Measurements from ENCODE around the gene SLC25A39. TPM values are rescaled to one million over a fixed set of nuclear protein-coding genes. Genes with fewer than 3 reads are reported as not detected.
A peak's percentile ranks its signal among the peaks of the same experiment; 100 is the strongest.
"Not testable (repeated sequence)": the region's sequence is repeated elsewhere in the genome, so short reads cannot be mapped to it uniquely, and the experiment has no call there.

SLC25A39 gene
- polyA plus RNA-seq, 4 donors = 94.9 to 124 (median 97.8) TPM

DNA sequence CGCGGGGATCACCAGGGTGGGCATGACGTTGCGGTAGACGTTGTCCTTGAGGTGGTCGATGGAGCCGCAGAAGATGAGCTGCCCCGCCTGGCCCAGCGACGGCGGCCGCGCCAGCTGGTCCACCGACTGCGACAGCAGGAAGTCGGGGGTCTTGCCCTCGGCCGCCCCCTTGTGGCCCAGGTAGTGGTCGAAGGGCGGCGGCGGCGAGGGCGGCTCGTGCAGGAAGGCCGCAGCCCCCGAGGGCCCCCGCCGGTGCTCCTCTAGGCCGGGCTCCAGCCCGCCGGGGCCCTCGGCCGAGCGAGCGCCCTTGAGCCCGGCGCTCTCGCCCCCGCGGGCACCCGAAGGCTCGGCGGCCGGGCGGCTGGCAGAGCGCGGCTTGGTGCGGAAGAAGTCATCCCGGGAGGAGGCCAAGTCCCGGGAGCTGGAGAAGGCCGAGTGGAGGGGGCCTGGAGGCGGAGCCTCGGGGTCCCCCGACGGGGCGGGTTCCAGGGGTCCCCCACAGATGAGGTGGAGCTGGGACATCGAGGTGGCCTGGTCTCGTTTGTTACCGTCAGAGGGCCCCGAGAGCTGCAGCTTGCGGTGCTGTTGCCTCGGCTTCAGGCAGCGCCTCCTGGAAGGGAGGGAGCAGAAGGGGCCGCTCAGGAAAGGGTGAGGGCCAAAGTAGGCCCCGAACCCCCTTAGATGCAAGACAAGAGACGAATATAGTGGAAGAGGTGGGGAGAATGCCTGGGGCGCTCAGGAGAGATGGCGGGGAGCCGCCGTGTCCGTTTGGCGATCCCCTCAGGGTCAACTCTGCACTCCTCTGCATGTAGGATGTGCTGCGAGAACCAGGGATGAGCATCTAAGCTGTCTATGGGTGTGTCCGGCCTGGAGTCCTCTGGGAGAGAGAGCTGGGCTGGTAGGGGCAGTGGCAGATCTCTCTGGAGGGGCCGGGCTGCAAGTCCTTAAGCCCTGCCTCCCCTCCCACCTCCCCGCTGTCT is 30.2 kb upstream of the SLC25A39 start:
- DNase-seq (ENCODE audit: low read depth in 4 of 4, low spot score in 3 of 4) = no peak

GRCh38 chr17:44353672-44354331 is 29.2 kb upstream of the SLC25A39 start:
- DNase-seq (ENCODE audit: low read depth in 4 of 4, low spot score in 3 of 4) = no peak

- no peak for DNase-seq (ENCODE audit: low read depth in 4 of 4, low spot score in 3 of 4)
These were observed 28.4 kb upstream of the SLC25A39 start for GRCh38 chr17:44352828-44353671.

GRCh38 chr17:44351961-44352827 is 27.6 kb upstream of the SLC25A39 start:
- no peak for DNase-seq (ENCODE audit: low read depth in 4 of 4, low spot score in 3 of 4)

DNA sequence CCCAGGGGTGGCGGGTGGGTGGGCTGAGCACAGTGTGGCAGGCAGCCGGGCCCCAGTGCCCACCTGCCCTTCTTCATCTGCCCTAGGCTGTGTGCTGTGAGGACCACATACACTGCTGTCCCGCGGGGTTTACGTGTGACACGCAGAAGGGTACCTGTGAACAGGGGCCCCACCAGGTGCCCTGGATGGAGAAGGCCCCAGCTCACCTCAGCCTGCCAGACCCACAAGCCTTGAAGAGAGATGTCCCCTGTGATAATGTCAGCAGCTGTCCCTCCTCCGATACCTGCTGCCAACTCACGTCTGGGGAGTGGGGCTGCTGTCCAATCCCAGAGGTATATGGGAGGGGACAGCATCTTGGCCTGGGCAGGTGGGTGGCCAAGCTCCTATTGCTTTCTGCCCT is 26.8 kb upstream of the SLC25A39 start:
- DNase-seq (ENCODE audit: low read depth in 4 of 4, low spot score in 3 of 4) = no peak

DNA sequence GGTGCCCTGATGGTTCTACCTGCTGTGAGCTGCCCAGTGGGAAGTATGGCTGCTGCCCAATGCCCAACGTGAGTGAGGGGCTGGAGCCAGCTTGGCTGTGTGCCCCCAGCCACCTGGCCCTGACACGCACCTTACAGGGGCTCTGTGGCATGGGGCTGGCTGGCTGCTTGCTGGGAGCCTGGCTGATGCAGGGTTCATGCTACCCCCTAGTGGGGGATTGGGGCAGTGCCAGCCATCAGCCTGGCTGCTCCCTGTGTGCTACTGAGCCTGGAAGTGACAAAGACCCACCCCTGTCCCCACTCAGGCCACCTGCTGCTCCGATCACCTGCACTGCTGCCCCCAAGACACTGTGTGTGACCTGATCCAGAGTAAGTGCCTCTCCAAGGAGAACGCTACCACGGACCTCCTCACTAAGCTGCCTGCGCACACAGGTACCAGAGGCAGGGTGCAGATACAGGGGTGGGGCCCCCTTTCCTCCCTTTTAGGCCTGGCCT is 26.2 kb upstream of the SLC25A39 start:
- DNase-seq (ENCODE audit: low read depth in 4 of 4, low spot score in 3 of 4) = peak in 1 of 4 donors; percentile 36

DNA sequence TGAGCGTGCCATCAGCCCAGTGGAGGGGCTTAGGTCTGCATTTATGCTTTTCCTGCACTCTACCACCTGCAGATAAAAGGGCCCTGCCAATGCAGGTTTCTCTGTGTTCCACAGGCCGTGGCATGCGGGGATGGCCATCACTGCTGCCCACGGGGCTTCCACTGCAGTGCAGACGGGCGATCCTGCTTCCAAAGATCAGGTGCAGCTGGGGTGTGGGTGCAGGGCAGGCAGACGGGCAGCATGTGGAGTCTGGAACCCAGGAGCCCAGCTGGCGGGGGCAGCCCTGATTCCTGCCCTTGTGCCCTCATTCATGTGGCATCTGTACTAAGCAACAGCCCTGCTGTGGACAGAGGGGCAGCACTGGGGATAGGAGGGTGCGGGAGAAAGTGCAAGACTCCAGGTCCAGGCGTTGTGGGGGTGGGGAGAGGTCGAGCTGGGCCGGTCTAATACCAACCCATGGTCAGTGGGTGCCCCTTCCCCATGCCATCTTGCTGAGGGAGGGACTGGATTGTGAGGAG is 25.0 kb upstream of the SLC25A39 start:
- DNase-seq (ENCODE audit: low read depth in 4 of 4, low spot score in 3 of 4) = no peak

GRCh38 chr17:44348988-44349364 is 24.4 kb upstream of the SLC25A39 start:
- DNase-seq (ENCODE audit: low read depth in 4 of 4, low spot score in 3 of 4) = no peak

DNA sequence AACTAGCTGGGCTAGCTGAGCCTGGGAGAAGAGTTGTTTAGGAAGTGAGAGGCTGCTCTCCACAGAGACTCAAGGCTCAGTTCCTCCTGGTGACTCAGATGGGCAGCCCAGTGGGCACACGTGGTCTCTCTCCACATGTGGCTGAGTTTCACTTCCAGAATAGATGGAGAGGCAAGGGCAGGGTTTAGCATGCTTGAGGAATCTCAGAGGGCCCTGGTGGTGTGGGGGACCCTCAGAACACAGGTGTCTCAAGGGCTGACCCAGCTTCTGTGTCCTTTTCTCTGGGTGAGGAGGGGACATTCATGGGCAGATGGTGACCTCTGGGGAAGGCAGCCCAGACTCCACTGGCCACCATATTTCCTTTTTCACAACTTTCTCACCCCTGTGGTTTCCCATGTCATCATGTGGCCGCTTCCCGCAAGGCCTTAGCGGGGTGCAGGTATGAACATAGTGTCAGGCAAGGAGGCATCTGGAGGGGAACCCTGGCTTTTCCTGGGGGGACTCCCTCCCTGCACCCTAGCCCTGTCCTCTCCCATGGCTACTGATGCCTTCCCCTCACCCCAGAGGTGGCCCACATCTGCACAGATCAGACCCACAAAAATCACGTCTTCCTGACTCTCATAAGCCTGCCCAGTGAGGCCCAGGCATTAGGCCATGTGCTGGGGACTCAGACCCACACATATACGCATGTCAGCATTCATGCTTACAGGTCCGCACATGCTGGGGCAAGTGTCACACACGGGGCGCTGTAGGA is 23.8 kb upstream of the SLC25A39 start:
- DNase-seq (ENCODE audit: low read depth in 4 of 4, low spot score in 3 of 4) = no peak

- DNase-seq (ENCODE audit: low read depth in 4 of 4, low spot score in 3 of 4) = not testable (repeated sequence)
These were observed 22.8 kb upstream of the SLC25A39 start for GRCh38 chr17:44347206-44348055.

- DNase-seq (ENCODE audit: low read depth in 4 of 4, low spot score in 3 of 4) = no peak
These were observed 21.6 kb upstream of the SLC25A39 start for GRCh38 chr17:44346064-44346844.

DNA sequence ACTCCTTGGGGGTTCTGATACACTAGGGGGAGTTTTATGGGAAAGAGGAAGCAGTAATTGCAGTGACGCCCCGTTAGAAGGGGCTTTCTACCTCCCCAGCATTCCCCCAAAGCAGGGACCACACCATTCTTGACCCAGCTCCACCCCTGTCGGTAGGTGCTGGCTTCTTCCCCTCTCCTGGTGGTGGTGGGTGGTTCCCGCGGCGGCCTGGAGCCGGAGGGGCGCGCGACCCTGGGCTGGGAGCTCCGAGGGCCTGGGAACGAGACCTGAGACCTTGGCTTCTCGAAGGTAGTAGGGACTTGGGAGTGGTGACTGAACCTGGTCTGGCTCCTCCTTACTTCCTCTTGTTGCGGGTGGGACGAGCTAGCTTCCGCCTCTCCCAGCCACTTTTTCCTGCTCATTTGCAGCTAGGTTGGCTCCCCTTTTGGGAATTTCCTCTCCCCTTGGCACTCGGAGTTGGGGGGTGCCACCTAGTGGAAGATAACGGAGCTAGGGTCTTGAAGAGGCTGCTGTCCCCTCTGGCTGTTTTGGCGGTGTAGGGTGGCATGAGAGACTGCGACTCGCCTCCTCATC is 20.9 kb upstream of the SLC25A39 start:
- DNase-seq (ENCODE audit: low read depth in 4 of 4, low spot score in 3 of 4) = peak in 1 of 4 donors; percentile 62

DNA sequence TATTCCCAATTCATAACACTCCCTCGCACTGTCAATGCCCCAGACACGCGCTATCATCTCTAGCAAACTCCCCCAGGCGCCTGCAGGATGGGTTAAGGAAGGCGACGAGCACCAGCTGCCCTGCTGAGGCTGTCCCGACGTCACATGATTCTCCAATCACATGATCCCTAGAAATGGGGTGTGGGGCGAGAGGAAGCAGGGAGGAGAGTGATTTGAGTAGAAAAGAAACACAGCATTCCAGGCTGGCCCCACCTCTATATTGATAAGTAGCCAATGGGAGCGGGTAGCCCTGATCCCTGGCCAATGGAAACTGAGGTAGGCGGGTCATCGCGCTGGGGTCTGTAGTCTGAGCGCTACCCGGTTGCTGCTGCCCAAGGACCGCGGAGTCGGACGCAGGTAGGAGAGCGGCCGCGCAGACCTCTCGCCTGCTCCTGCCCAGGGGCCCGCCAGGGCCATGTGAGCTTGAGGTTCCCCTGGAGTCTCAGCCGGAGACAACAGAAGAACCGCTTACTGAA is 20.4 kb upstream of the SLC25A39 start, which contains the start of gene GRN:
TSS of gene GRN (plus strand) at position 364 of the 515 bp plus-strand sequence. CDS start 3,863 bp downstream, outside the sequence.
- peak; percentile 88 to 99 (median 98) for DNase-seq (ENCODE audit: low read depth in 4 of 4, low spot score in 3 of 4)

GRCh38 chr17:44343510-44344209 is 19.0 kb upstream of the SLC25A39 start:
- no peak for DNase-seq (ENCODE audit: low read depth in 4 of 4, low spot score in 3 of 4)

- not testable (repeated sequence) for DNase-seq (ENCODE audit: low read depth in 4 of 4, low spot score in 3 of 4)
These were observed 15.9 kb upstream of the SLC25A39 start for GRCh38 chr17:44340553-44340952.

- DNase-seq (ENCODE audit: low read depth in 4 of 4, low spot score in 3 of 4) = no peak
These were observed 14.1 kb upstream of the SLC25A39 start for GRCh38 chr17:44338702-44339101.

Data from right renal pelvis (tissue), 4 donors.